HG03097 (cell line): ENCODE data around the gene SYT2.

Experiments used
- ATAC-seq: cut with Tn5 transposase; IDR thresholded peaks from one replicate; pipeline ENCODE4 v1.9.1; 2021; ENCODE audit not compliant: unreplicated experiment, low FRiP score

The SYT2 gene

DNA sequence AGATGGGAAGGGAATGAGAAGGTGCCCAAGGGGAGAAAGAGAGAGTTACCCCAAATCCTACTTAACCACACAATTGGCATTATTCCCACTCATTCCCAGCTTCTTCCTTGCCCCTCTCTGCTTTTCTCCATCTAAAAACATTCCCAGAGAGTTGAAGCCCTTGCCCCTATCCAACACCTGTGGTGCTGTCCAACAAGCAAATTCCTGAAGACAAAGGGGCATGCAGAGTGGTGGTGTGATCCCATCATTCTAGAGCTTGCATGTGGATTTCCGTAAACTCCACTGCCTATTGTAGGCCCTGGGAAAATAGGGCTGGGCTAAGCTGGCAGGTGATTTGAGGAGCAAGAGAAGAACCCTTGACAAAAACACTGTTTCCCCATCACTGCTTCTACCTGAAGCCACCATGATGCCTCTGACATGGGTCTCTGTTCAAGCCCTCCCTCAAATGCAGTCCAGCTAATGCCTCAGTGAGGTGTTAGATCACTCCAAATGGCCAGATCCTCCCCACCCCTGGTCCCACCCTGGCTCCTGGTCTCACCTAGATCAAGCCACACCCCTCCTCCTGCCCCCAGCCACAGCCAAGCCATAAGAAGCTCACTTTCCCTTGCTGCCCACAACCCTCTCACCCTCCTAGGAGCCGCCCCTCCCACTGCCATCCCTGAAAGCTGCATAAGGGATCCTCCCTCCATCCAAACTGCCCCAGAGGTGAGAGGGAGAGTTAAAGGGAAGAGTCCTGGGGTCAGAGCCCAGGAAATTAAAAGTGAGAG lies 29.5 kb downstream of the SYT2 start:
- no peak for ATAC-seq

GRCh38 chr1:202679406-202680177 lies 30.7 kb downstream of the SYT2 start:
- no peak for ATAC-seq

DNA sequence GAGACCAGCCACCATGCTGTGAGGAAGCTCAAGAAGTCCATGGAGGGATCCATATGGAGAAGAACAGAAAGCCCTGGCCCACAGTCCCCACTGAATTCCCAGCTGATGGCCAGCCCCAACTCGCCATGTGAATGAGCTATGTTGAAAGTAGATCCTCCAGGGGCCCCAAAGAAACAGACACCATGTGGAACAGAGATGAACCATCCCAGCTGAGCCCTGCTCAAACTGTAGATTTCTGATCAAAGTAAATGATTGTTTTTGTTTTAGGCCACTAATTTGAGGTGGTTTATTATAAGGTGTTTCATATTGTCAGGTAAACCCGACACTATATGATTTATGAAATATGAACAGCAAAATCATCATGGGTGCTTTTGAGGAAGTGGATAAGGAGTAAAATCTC lies 32.8 kb downstream of the SYT2 start:
- no peak for ATAC-seq

GRCh38 chr1:202673531-202673930 lies 36.7 kb downstream of the SYT2 start:
- no peak for ATAC-seq

GRCh38 chr1:202671399-202671798 lies 38.9 kb downstream of the SYT2 start:
- no peak for ATAC-seq

- ATAC-seq = no peak
Observed at GRCh38 chr1:202665417-202665816, 44.8 kb downstream of the SYT2 start.

GRCh38 chr1:202664083-202664482 lies 46.2 kb downstream of the SYT2 start:
- ATAC-seq = no peak

- ATAC-seq = no peak
Observed at GRCh38 chr1:202663131-202663530, 47.1 kb downstream of the SYT2 start.

DNA sequence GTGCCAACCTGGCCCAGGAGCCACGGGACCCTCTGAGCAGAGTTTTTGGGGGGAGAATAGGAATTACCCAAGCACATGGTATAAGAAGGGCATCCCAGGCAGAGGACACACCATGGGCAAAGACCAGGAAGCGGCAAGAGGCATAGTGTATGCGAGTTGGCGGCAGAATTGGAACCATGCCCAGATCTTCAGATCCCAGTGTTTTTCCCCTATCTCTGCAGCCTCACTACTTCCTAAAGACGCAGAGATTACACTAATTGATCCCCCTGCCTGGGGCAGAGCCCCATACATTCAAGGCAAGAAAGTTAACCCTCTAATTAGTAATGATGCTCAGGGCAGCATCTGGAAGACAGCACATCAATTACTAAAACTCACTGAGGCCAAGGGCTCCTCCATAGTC lies 48.2 kb downstream of the SYT2 start:
- no peak for ATAC-seq

- ATAC-seq = no peak
Observed at GRCh38 chr1:202661136-202661845, 49.0 kb downstream of the SYT2 start.

- no peak for ATAC-seq
Observed at GRCh38 chr1:202659974-202660373, 50.3 kb downstream of the SYT2 start.

- ATAC-seq = no peak
Observed at GRCh38 chr1:202659541-202659940, 50.7 kb downstream of the SYT2 start.

DNA sequence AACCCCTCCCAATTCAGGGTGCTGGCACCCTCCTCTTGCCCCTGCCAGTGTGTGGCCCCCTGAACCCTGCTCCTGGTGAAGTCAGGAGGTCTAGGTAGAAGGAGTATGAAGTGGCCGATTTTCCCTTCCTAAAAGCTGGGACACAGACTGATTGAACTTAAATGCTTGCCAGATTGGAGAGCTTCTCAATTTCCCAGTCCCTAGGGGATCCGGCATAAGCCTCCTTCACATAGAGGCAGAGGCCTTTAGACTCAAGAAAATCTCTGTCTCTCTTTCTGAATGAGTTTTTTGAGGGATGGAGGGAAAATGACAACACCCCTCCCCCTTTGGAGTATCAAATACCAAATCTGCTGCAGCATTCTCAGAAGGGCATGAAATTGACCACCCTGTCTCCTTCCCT lies 51.5 kb downstream of the SYT2 start:
- ATAC-seq = no peak

DNA sequence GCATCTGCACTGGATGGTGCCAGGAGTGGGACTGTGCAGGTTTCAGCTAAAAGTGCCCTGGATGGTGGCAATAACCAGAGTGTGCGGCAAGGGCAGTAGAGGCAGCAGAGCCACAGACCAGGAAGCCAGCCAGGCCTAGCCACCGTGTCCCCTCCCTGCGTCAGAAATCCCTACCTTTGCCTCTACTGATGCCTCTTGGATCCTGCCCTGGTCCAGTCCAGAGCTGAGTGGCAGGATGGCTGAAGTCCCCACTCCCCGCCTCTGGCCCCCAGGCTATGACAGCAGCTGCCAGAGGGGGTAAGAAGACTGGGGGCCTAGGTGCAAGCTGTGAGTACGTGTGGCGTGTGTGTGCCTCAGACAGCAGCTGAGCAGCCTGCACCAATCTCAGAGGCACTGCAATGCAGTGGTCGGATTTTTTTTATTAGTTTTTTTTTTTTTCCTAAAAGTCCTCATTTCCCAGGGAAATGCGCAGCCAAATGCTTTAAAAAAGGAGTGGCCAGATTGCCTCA lies 51.9 kb downstream of the SYT2 start:
- ATAC-seq = no peak

DNA sequence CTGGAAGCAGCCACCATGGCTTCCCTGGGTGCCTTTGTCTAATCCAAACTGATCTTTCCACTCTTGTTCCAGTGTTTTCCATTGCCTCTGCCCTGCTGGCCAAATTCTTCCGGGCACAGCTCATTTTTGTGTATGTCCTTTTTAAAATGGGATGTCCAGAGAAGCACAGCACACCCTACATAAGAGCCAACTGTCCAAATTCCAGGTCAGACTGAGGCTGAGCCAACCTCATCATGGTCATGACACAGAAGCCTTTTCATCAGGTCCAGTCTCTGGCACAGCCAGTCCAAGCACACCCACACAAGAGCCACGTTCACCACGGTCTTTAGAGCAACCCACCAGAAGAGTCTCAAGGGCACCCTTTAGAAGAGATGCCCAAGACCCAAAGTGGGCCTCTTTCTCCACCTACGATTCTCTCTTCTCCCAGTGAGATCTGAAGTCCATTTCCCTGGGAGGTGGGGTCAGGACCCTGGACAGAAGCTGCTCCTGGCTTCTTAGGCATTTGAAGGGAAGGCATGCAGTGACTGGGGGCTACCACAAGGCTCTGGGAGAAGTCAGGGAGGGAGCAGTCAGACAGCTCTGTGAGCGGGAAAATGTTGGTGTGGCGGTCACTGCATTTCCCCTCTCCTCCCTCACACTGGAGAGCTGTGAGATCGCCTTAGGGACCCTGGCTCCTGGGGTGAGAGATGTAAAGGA lies 53.2 kb downstream of the SYT2 start:
- no peak for ATAC-seq

DNA sequence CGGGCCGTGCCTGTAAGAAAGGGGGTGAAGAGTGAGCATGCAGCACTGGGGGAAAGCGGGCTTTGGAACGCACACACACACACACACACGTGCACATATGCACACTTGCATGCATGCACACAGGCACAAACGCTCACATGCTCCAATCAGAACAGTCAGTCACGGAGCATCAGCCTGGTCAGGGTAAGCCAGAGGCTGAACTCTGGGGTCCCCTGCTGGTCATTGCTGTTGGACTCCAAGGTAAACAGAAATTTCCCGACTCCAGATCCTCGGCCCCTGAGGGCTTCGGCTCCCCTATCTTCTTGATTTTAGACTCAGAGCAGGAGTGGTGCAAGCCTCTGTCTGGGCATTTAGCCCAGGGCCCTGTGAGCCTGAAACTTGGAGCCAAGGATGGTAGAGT lies 54.2 kb downstream of the SYT2 start:
- ATAC-seq = no peak

- no peak for ATAC-seq
Observed at GRCh38 chr1:202654079-202654478, 56.2 kb downstream of the SYT2 start.

DNA sequence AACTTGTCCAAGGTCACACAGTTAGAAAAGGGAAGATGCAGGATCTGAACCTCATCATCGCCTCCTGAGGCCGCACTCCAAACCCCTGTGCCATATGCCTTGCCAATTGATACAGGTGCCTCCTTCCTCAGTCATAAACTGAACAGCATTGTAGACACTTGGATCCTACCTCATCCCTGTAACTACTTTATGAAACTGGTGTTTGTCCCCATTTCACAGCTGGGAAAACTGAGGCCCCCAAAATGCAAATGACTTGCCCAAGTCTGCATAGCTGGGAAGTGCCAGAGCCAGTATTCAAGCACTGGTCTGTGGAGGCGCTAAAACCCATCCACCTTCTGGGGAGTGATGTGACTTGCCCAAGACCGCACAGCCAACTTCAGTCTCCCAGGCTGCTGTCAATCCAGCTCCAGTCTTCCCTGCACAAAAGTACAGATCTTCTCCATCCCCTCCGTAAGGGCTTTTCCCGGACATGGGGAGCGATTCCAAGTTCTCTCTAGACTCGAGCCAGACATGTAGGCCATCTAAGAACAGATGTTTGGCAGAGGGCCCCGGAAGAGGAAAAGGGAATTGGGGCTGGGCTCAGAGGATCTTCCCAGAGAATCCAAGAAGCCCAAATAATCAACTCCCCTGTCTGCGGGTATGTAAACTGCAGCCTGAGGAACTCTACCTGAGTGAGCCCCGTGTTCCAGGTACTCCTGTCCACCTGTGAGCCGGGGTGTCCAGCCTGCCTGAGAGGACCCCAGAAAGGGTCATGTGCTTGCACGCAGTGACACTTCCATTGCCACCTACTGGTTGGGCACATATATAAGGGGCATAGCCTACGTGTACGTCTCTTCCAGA lies 60.5 kb downstream of the SYT2 start:
- ATAC-seq = no peak

GRCh38 chr1:202648605-202649226 lies 61.5 kb downstream of the SYT2 start:
- ATAC-seq = no peak
